ENCODE data around the gene FBXL14.
"Not testable (repeated sequence)": the region's sequence is repeated elsewhere in the genome, so short reads cannot be mapped to it uniquely, and the experiment has no call there.

The FBXL14 gene

DNA sequence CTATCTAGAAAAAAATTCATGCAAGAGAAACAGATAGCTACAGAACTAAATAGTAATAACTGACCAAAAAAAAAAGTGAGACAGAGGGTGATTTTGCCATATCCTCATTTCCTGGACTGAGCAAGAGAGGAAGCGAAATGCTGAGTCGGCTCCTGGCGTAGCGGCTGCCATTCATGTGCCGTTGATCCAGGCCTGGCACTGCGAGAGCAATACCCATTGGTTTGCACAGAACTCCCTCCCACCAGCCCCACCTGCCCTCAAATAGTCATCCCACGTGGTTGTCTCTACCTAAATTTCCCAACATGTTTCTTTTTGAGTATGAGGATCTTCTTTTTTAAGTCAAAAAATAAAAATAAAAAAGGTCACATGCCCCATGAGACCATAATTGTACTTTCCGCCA, 25.2 kb upstream of the FBXL14 start:
- no peak for DNase-seq (ENCODE audit: low read depth in 2 of 2)

DNA sequence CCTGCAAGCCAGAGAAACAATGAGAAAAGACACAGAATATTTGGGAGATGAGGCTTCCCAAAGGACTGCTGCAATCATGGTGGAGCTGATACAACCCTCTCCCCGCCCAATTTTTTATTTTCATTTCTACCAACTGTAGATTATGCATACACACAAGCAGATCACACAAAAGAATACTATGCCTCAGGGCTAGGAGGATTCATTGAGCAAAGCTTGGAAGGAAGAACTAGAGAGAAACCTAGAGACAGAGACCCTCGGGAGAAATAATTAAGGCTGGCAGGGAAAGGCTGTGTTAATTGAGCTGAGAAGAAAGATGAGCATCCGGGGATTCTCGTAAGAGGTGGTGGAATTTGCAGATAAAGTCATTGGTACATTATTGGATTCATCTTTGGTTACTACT, 24.8 kb upstream of the FBXL14 start:
- DNase-seq (ENCODE audit: low read depth in 2 of 2): no peak

DNA sequence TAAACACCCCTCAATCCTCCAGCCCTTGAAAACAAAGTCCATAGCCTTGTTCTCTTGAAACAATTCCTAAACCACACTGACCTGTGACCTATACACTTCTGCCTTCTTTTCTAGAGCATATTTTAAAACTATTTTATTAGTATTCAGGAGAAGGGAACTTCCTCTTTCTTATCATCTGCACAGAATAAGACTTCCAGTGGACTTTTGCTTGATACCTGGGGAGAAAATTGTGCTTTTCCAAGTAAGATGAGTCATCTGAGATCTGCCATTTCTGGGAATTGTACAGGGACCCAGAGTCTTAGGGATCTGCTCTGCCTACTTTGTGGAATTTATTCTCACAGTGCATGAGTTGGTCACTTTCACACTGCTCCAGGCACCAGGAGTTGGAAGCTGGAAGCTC, 24.1 kb upstream of the FBXL14 start:
- no peak for DNase-seq (ENCODE audit: low read depth in 2 of 2)

- no peak for DNase-seq (ENCODE audit: low read depth in 2 of 2)
Measured at GRCh38 chr12:1616233-1617066, 22.1 kb upstream of the FBXL14 start.

- DNase-seq (ENCODE audit: low read depth in 2 of 2): no peak
Measured at GRCh38 chr12:1614360-1614759, 20.0 kb upstream of the FBXL14 start.

- DNase-seq (ENCODE audit: low read depth in 2 of 2): no peak
Measured at GRCh38 chr12:1613860-1614259, 19.5 kb upstream of the FBXL14 start.

GRCh38 chr12:1611803-1612572, 17.6 kb upstream of the FBXL14 start:
- DNase-seq (ENCODE audit: low read depth in 2 of 2): no peak

DNA sequence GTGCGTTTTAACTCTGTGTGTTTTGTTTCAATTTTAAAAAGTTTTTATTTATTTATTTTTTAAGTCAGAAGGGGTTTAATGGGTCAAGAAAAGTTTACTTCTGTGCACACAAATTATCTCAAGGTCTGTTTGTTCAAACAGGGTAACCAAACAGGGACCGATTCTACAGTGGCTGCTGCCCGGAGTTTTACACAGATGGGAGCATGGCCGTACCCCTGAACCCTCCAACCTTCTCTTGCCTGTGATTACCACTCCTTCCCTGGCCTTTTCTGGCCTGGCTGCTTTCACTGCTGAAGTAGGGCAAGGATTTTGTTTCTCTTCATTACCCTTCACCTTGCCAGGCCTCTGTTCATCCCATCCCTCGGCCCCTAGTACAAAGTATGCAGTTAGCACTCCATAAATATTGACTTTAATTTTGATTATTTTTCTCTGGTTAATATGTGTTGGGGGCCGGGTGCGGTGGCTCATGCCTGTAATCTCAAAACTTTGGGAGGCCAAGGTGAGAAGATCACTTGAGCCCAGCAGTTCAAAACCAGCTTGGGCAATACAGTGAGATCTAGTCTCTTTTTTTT, 15.8 kb upstream of the FBXL14 start:
- DNase-seq (ENCODE audit: low read depth in 2 of 2): no peak

- no peak for DNase-seq (ENCODE audit: low read depth in 2 of 2)
Measured at GRCh38 chr12:1608713-1609119, 14.3 kb upstream of the FBXL14 start.

- no peak for DNase-seq (ENCODE audit: low read depth in 2 of 2)
Measured at GRCh38 chr12:1607940-1608712, 13.7 kb upstream of the FBXL14 start.

DNA sequence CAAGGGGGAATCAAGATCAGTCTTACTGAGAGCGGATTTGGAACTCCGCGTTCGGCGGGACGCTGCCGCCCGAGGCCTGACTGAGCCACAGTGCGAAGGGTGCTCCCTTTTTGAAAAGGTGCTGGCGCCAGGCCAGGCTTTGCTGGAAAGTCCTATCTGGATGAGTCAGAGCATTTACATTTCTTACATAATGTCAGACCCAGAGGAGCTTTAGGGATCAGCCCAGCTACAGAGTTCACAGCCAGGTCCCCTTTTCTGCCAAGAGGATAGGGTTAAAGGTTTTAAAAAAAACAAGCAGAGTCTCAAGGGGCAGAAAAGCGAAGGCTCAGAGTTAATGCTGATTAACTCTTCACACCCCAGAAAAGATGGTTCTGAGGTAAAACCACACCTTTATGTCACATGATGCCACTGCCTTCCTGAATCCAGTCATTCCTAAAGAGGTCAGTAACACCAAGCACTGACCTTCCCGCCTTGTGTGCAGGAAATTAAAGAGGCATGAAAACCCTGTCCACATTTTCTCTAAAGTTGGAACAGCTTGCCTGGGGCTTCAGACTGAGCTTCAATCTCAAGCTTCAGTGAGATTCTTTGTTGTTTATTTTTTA, 11.7 kb upstream of the FBXL14 start:
- peak in 1 of 2 donors; percentile 72 for DNase-seq (ENCODE audit: low read depth in 2 of 2)

DNA sequence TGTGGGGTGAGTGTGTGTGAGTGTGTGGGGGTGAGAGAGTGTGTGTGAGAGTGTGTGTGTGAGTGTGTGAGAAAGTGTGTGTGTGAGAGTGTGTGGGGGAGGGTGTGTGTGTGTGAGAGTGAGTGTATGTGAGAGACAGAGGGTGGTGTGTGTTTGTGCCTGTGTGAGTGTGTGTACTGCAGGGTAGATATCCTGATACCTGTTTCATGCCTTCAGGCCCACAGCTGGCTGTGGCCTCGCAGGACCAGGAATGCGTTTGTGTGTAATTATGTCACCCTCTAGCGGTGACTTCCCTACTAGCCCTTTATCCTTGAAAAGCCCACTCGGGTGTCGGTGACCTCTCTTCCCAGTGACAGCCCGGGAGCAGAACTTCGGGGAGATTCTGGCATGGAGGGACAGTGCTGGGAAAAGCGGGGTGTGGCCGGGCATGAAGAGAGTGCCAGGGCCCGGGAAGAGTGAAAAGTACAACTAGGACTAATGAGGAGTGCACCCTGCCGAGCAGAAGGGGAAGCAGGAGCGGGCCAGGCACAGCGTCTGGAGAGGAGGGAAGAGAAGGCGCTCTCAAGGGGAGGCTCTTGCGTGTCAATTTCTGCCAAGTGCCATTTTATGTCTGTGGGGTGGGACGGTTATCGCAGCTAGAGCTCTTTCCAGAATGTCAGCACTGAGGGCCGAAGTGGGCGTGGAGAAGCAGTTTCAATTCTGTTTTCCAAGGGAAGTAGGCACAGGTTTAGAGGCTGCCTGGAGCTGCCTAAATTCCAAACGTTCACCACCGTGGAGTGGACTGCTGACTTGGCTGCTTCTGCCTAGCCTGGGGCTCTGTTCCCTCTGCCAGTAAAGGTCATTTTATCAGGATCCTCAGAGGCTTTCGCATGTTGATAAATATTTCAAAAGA, 11.0 kb upstream of the FBXL14 start:
- no peak for DNase-seq (ENCODE audit: low read depth in 2 of 2)

DNA sequence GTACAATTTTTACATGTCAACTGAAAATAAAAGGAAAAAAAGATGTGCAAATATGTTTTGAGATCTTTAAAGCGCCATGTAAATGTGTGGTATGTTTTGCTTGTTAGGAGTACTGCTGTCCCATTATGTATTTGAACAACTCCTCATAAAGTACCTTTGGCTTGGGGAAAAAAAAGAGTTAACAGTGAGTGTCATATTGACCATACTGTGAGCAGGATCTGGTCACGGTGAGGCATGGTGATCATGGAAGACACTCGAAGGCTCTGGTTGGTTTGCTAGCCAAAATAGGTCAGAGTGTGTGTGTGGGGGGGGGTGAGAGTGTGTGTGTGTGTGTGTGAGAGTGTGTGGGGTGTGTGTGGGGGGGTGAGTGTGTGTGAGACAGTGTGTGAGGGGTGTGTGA, 10.1 kb upstream of the FBXL14 start:
- DNase-seq (ENCODE audit: low read depth in 2 of 2): no peak

- DNase-seq (ENCODE audit: low read depth in 2 of 2): no peak
Measured at GRCh38 chr12:1603269-1603993, 9.1 kb upstream of the FBXL14 start.

GRCh38 chr12:1602706-1603105, 8.3 kb upstream of the FBXL14 start:
- DNase-seq (ENCODE audit: low read depth in 2 of 2): not testable (repeated sequence)

- no peak for DNase-seq (ENCODE audit: low read depth in 2 of 2)
Measured at GRCh38 chr12:1598757-1599156, 4.4 kb upstream of the FBXL14 start.

- DNase-seq (ENCODE audit: low read depth in 2 of 2): no peak
Measured at GRCh38 chr12:1595690-1596347, 1.4 kb upstream of the FBXL14 start.

- DNase-seq (ENCODE audit: low read depth in 2 of 2): no peak
Measured at GRCh38 chr12:1595026-1595561, 713 bp upstream of the FBXL14 start.

GRCh38 chr12:1594006-1594260, 448 bp downstream of the FBXL14 start:
- DNase-seq (ENCODE audit: low read depth in 2 of 2): no peak

Measured in stimulated activated CD4-positive, alpha-beta T cell treated with anti-CD3 and anti-CD28 coated beads, Interleukin-1b, Interleukin-23, amount 100 ng/mL, for 1 hour (primary cell).